Activated naive CD8-positive, alpha-beta T cell treated with anti-CD3 and anti-CD28 coated beads, Interleukin-2, amount 10 ng/mL, durations not matched to agents 7 days and 5 days (primary cell): ENCODE results near the gene NAPSA. TPM values are rescaled to one million over a fixed set of nuclear protein-coding genes. Genes with fewer than 3 reads are reported as not detected.

Source experiments
- ATAC-seq: fragments of 150-1000 bp; cut with Tn5 transposase; one replicate; pipeline ENCODE4 v1.10.0; 2021; ENCODE audit warnings: low read depth, moderate library complexity
- POLR2A ChIA-PET: fragments of 350-600 bp; sonication (Branson Sonifier 250); formaldehyde crosslinking; loops from one replicate; lab custom pipeline; 2021; ENCODE audit warnings: antibody characterized with exemption; lab: Charles Lee
- DNase-seq: peaks from one replicate; pipeline ENCODE4 v3.0.0; 2021
- H3K27ac Mint-ChIP-seq: one replicate; pipeline ENCODE4 v1.8.0; 2022; ENCODE audit warnings: mild to moderate bottlenecking, mixed read lengths
- H3K27me3 Mint-ChIP-seq: one replicate; pipeline ENCODE4 v1.8.0; 2022; ENCODE audit warnings: mild to moderate bottlenecking, moderate library complexity, mixed read lengths
- H3K36me3 Mint-ChIP-seq: one replicate; pipeline ENCODE4 v1.8.0; 2021; ENCODE audit warnings: mild to moderate bottlenecking, mixed read lengths
- H3K4me1 Mint-ChIP-seq: one replicate; pipeline ENCODE4 v1.8.0; 2021; ENCODE audit warnings: mixed read lengths
- H3K4me3 Mint-ChIP-seq: one replicate; pipeline ENCODE4 v1.8.0; 2022; ENCODE audit warnings: mild to moderate bottlenecking, moderate library complexity, mixed read lengths
- H3K9me3 Mint-ChIP-seq: one replicate; pipeline ENCODE4 v1.8.0; 2021; ENCODE audit warnings: mixed read lengths
- total RNA-seq, 2 experiments: library from RNA; stranded (reverse); gene quantifications; one replicate each; pipeline ENCODE4 v1.2.3, GENCODE V29; 2021

The NAPSA gene
- total RNA-seq, 2 experiments from 2014 or later, result 4.8 to 5.4 TPM

- Mint-ChIP-seq H3K4me1 (peaks cover 2% of the 10 kb centered on the region), H3K9me3 (no peaks in the 10 kb centered on the region), H3K4me3 (no peak overlapping the region), H3K36me3 (no peaks in the 10 kb centered on the region), H3K27me3 (peaks cover 37% of the 10 kb centered on the region), H3K27ac (no peak overlapping the region)
- DNase-seq (no peak), ATAC-seq (no peak)
- POLR2A ChIA-PET, result no interaction called here
Measured at GRCh38 chr19:50308991-50309390, 56.4 kb downstream of the NAPSA start.

Other genes with a start within 250 kb of the NAPSA start
- gene IZUMO2, start 202.4 kb downstream of the NAPSA start, total RNA-seq, result not detected
- gene MYH14, start 162.0 kb downstream of the NAPSA start, total RNA-seq, result not detected
- gene KCNC3, start 36.3 kb downstream of the NAPSA start, total RNA-seq, result 1 to 10 TPM; 1.1 to 1.4 TPM
- 10 to 100 TPM; 81.6 to 82.8 TPM for gene NR1H2, start 10.8 kb upstream of the NAPSA start, total RNA-seq
- gene POLD1, start 18.7 kb upstream of the NAPSA start, total RNA-seq, result 100 to 1,000 TPM; 131 to 143 TPM
- under 1 TPM in 1 of 2 experiments, not detected in 1; 0.42 TPM for gene SPIB, start 53.3 kb upstream of the NAPSA start, total RNA-seq
- under 1 TPM in 1 of 2 experiments, not detected in 1; 0.14 TPM for gene MYBPC2, start 67.3 kb upstream of the NAPSA start, total RNA-seq
- 10 to 100 TPM; 56.0 to 60.7 TPM for gene EMC10, start 110.9 kb upstream of the NAPSA start, total RNA-seq
- under 1 TPM; 0.50 to 0.57 TPM for gene GARIN5A, start 111.2 kb upstream of the NAPSA start, total RNA-seq
- 10 to 100 TPM; 31.5 to 37.3 TPM for gene JOSD2, start 145.6 kb upstream of the NAPSA start, total RNA-seq
- gene ASPDH, start 148.3 kb upstream of the NAPSA start, total RNA-seq, result not detected
- gene LRRC4B, start 202.8 kb upstream of the NAPSA start, total RNA-seq, result not detected